ENCODE data around the gene IGF2R. TPM values are rescaled to one million over a fixed set of nuclear protein-coding genes. Genes with fewer than 3 reads are reported as not detected.

Gene IGF2R
- total RNA-seq, 1 donor from 2014 or later = 247 TPM

GRCh38 chr6:159935633-159936032 lies 33.2 kb upstream of the IGF2R start:
- DNase-seq (ENCODE audit: low spot score) = no peak
- H3K9me3 Mint-ChIP-seq (ENCODE audit: low read depth) = peaks cover 12% of the 10 kb centered on the region
- H3K4me1 Mint-ChIP-seq (ENCODE audit: low read depth) = peaks cover 25% of the 10 kb centered on the region
- H3K36me3 Mint-ChIP-seq (ENCODE audit: low read depth) = no peaks in the 10 kb centered on the region
- no peak overlapping the region for H3K4me3 Mint-ChIP-seq (ENCODE audit: unreplicated experiment)
- peak overlapping the region; percentile 22 for H3K27ac Mint-ChIP-seq (ENCODE audit: unreplicated experiment)
- no peaks in the 10 kb centered on the region for H3K27me3 Mint-ChIP-seq (ENCODE audit: low read depth)
- no peak for TF ChIP-seq CTCF (IDR thresholded peaks at IDR 0.05)

- H3K27me3 Mint-ChIP-seq (ENCODE audit: low read depth) = no peaks in the 10 kb centered on the region
These were observed 29.3 kb upstream of the IGF2R start for GRCh38 chr6:159939591-159940016.

GRCh38 chr6:159941286-159942113 lies 27.4 kb upstream of the IGF2R start:
- Mint-ChIP-seq H3K4me1 (ENCODE audit: low read depth) (peaks cover 22% of the 10 kb centered on the region), H3K9me3 (ENCODE audit: low read depth) (peaks cover 12% of the 10 kb centered on the region), H3K4me3 (ENCODE audit: unreplicated experiment) (no peak overlapping the region), H3K27me3 (ENCODE audit: low read depth) (no peaks in the 10 kb centered on the region), H3K36me3 (ENCODE audit: low read depth) (peaks cover 5% of the 10 kb centered on the region), H3K27ac (ENCODE audit: unreplicated experiment) (no peak overlapping the region)
- TF ChIP-seq CTCF (IDR thresholded peaks at IDR 0.05) = peak; percentile 87
- DNase-seq (ENCODE audit: low spot score) = no peak

More at GRCh38 chr6:159939591-159940016, 29.3 kb upstream of the IGF2R start:
- no peak overlapping the region for H3K27ac Mint-ChIP-seq (ENCODE audit: unreplicated experiment)
- peaks cover 17% of the 10 kb centered on the region for H3K9me3 Mint-ChIP-seq (ENCODE audit: low read depth)
- no peak for DNase-seq (ENCODE audit: low spot score)
- H3K36me3 Mint-ChIP-seq (ENCODE audit: low read depth) = peaks cover 3% of the 10 kb centered on the region
- peaks cover 35% of the 10 kb centered on the region for H3K4me1 Mint-ChIP-seq (ENCODE audit: low read depth)
- TF ChIP-seq CTCF (IDR thresholded peaks at IDR 0.05) = no peak
- no peak overlapping the region for H3K4me3 Mint-ChIP-seq (ENCODE audit: unreplicated experiment)

- H3K27ac Mint-ChIP-seq (ENCODE audit: unreplicated experiment) = peak overlapping the region; percentile 94
- H3K4me3 Mint-ChIP-seq (ENCODE audit: unreplicated experiment) = no peak overlapping the region
These were observed 25.7 kb upstream of the IGF2R start for GRCh38 chr6:159943101-159943632.

More at GRCh38 chr6:159943101-159943632, 25.7 kb upstream of the IGF2R start:
- H3K9me3 Mint-ChIP-seq (ENCODE audit: low read depth) = peaks cover 12% of the 10 kb centered on the region
- peaks cover 22% of the 10 kb centered on the region for H3K4me1 Mint-ChIP-seq (ENCODE audit: low read depth)
- no peak for DNase-seq (ENCODE audit: low spot score)
- no peak for TF ChIP-seq CTCF (IDR thresholded peaks at IDR 0.05)
- H3K36me3 Mint-ChIP-seq (ENCODE audit: low read depth) = peaks cover 5% of the 10 kb centered on the region
- H3K27me3 Mint-ChIP-seq (ENCODE audit: low read depth) = no peaks in the 10 kb centered on the region

Measured in chondrocyte (in vitro differentiated cells).